HG03354 (cell line): ENCODE data around the gene KCNJ12.
"Not testable (repeated sequence)": the region's sequence is repeated elsewhere in the genome, so short reads cannot be mapped to it uniquely, and the experiment has no call there.

Experiments
- ATAC-seq: cut with Tn5 transposase; IDR thresholded peaks from one replicate; pipeline ENCODE4 v1.9.1; 2021; ENCODE audit warnings: mild to moderate bottlenecking; ENCODE audit not compliant: unreplicated experiment, poor library complexity, severe bottlenecking

KCNJ12 gene

GRCh38 chr17:21428752-21429424 lies 52.7 kb downstream of the KCNJ12 start:
- ATAC-seq = not testable (repeated sequence)

GRCh38 chr17:21429921-21430628 lies 53.9 kb downstream of the KCNJ12 start:
- ATAC-seq = not testable (repeated sequence)

GRCh38 chr17:21433971-21434370 lies 57.8 kb downstream of the KCNJ12 start:
- not testable (repeated sequence) for ATAC-seq

- ATAC-seq = not testable (repeated sequence)
These were observed 58.8 kb downstream of the KCNJ12 start for GRCh38 chr17:21434976-21435375.

- ATAC-seq = not testable (repeated sequence)
These were observed 60.3 kb downstream of the KCNJ12 start for GRCh38 chr17:21436481-21436880.

- ATAC-seq = not testable (repeated sequence)
These were observed 61.0 kb downstream of the KCNJ12 start for GRCh38 chr17:21436883-21437836.

- ATAC-seq = not testable (repeated sequence)
These were observed 62.3 kb downstream of the KCNJ12 start for GRCh38 chr17:21438316-21439014.

GRCh38 chr17:21439015-21439336 lies 62.8 kb downstream of the KCNJ12 start:
- ATAC-seq = not testable (repeated sequence)

GRCh38 chr17:21445091-21445650 lies 69.0 kb downstream of the KCNJ12 start:
- no peak for ATAC-seq

- not testable (repeated sequence) for ATAC-seq
These were observed 71.4 kb downstream of the KCNJ12 start for GRCh38 chr17:21447552-21447951.

GRCh38 chr17:21449891-21450290 lies 73.7 kb downstream of the KCNJ12 start:
- ATAC-seq = not testable (repeated sequence)

GRCh38 chr17:21451975-21452374 lies 75.8 kb downstream of the KCNJ12 start:
- no peak for ATAC-seq

GRCh38 chr17:21452377-21453143 lies 76.4 kb downstream of the KCNJ12 start:
- ATAC-seq = no peak

GRCh38 chr17:21453144-21453898 lies 77.2 kb downstream of the KCNJ12 start:
- no peak for ATAC-seq

- ATAC-seq = not testable (repeated sequence)
These were observed 77.8 kb downstream of the KCNJ12 start for GRCh38 chr17:21454006-21454405.

GRCh38 chr17:21454441-21454840 lies 78.3 kb downstream of the KCNJ12 start:
- ATAC-seq = no peak

GRCh38 chr17:21455761-21456160 lies 79.6 kb downstream of the KCNJ12 start:
- ATAC-seq = no peak

GRCh38 chr17:21456449-21456848 lies 80.3 kb downstream of the KCNJ12 start:
- not testable (repeated sequence) for ATAC-seq
